GM11168 (cell line): Measurements from ENCODE around the gene NUB1.

Experiments
- in situ Hi-C: fragments of 300-500 bp; cut with MboI; formaldehyde crosslinking; loops from one replicate; pipeline ENCODE4 v1.12.0; 2022; ENCODE audit warnings: low sequenced_read_pairs; ENCODE audit not compliant: unreplicated experiment

Gene NUB1

GRCh38 chr7:151342102-151342646 is 562 bp downstream of the NUB1 start:
- in situ Hi-C loops = no loop called here

DNA sequence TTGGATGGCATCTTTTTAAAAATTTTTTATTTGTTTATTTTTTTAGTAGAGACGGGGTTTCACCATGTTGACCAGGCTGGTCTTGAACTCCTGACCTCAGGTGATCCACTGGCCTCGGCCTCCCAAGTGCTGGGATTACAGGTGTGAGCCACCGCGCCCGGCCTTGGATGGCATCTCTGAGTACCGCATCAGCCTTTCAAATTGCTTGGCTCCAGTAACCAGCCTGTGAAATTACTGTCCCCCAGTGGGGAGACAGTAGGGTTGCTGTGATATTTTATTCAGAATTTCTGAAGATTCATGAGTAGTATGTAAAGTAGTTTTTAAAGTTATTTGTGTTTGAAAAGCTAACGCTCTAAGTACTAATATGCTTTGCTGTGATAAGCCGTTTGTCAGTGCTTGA is 1.2 kb downstream of the NUB1 start:
- in situ Hi-C loops = no loop called here

DNA sequence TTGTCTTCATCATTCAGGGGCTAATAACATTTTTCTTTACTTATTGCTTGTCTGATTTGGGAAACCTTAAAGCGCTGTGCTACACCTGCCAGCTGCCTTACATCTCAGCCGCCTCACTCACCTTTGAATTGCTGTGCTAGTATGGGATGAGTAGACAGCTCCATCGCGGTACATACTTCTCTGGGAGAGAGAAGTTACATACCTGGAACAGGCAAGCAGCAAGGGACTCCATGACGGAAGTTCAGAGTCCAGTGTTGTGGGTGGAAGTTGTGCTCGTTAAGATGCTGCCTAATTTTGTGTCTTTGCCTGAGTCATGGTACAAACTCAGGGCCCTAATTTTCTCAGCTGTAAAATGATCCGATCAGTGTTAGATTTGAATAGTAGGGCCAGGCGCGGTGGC is 1.9 kb downstream of the NUB1 start:
- in situ Hi-C loops = no loop called here

DNA sequence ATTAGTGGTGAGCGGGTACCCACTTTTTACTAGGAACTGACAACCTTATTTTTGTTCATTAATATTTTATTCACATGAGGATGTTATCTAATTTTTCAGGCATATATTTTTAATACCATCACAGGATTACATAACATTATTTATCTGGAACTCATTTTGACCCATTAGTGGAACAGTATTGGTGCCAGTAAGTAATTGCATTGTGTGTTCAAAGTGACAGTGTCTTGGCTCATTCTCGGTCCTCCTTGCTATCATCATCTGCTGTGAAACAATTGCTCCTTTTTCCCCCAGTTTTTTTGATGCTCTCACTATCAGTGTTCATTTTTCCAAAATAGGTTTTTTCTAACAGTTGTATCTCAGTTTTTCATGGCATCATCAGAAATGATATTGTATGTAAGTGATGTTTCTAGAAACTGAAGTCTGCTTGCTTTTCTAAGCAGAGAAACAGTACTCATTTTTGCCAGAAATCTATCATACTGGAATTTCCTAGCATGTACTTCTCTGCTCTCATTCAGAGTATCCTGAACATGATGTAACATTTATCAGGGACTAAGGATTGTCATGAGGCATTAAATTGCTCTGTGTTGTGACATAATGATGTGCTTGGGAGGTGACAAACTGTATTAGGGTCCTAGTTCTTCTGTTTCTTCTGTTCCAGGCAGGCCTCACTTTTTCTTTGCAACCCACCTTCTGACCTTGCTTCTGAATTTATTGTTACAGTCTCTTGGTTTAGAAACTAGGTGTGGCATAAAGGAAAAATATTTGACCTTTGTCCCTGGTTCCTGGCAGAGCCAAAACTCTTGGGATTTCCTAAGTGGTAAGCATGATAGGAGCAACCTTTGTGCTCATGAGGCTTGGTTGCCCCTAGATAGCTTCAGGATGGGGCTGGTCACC is 4.2 kb downstream of the NUB1 start:
- in situ Hi-C loops = no loop called here

GRCh38 chr7:151346470-151346769 is 4.8 kb downstream of the NUB1 start:
- in situ Hi-C loops = no loop called here

GRCh38 chr7:151347200-151347599 is 5.6 kb downstream of the NUB1 start:
- in situ Hi-C loops = no loop called here

DNA sequence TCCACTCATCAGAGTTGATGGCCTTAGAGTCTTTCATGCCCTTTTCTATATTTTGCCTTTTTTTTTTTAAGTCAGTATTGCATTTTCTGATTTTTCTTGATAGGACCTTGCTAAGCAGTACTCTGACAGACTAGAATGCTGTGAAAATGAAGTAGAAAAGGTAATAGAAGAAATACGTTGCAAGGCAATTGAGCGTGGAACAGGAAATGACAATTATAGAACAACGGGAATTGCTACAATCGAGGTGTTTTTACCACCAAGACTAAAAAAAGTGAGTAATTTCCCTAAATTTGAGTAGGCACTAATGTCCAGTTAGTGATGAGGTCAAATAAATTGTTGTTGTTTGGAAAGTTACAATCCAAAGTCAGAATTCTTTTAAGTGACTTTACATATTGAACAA is 7.4 kb downstream of the NUB1 start:
- in situ Hi-C loops = no loop called here

DNA sequence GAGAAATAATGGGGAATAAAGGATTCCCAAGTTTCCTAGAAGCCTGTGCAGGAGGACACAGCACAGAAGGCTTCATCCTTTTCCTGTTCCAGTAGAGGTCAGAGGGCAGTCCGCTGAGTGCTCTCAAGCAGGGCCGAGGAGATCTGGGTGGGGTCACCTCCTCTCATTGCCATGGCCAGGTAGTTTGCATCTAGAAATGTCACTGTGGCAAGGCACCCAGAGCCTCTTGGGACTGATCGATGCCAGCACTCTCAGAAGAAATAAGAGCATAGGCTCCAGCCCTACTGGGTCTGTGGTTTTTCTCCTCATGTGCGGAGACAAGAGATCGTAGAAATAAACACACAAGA is 7.9 kb downstream of the NUB1 start:
- in situ Hi-C loops = no loop called here

- in situ Hi-C loops = loop anchor here (25.0 kb wide), 1 partner anchor 411 kb away; no protein-coding TSS in a partner anchor
Observed at GRCh38 chr7:151351027-151351426, 9.4 kb downstream of the NUB1 start.

DNA sequence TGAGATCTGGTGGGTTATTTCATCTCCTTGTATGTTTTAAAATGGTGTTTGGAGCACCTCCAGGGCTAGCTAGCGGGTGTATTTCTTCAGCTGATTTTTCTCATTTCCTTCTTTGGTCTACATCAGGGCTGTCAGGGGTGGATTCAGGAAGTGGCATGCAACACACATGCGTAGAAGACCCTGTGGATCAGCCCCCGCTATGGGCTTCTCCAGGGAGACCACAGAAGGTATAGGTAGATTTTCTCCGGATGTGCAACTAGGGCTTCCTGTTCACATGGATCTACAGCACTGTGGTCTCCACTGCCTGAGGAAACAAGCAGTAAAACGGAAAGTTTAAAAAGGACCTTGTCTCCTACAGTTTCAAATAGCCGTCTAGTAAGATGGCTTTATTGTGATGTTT is 10.4 kb downstream of the NUB1 start:
- in situ Hi-C loops = loop anchor here (25.0 kb wide), 1 partner anchor 410 kb away; no protein-coding TSS in a partner anchor

DNA sequence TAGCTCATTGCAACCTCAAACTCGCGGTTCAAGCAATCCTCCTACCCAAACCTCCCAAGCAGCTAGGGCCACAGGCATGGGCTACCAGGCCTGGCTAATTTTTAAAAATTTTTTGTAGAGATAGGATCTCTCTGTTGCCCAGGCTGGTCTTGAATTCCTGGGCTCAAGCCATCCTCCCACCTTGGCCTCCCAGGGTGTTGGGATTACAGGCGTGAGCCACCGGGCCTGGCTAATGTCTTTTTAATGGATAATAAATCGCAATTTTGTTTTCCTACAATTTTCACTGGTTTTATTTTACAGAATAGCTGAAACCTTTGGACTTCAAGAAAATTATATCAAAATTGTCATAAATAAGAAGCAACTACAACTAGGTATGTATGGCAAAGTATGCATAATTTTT is 10.9 kb downstream of the NUB1 start:
- in situ Hi-C loops = loop anchor here (25.0 kb wide), 1 partner anchor 410 kb away; no protein-coding TSS in a partner anchor

DNA sequence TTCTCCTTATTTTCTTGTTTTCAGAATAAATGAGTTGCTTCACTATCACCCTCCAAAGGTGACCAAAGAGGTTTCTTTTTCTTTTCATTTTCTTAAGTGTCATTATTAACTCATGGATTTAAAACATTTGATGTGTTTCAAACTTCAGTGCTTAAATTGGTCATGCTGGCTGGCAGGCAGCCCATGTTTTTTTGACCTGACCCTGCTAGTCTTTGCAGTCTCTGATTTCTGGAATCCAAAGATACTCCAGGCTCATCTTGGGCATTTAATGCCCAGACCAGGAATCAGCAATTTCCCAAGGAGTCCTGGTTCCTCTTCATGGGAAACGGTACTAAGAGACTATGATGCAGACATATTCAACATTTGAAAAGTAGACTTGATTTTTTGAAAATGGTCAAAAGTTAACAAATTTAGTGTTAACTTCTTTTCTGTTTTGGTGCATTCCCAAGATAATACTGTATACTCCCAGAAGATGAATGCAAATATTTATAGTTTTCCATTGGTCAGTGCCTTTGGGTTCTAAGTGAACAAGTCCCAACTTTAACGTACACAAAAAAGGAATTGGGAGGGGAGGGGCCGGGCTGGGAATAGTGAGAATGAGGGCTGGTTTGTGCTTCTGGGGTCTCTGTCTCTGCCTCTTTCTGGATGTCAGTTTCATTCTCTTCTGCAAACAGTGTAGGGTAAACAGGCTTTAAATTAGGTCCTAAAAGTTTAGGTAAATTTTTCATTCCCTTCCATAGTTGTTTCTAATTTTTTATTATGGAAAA is 19.8 kb downstream of the NUB1 start:
- in situ Hi-C loops = loop anchor here (25.0 kb wide), 1 partner anchor 401 kb away; no protein-coding TSS in a partner anchor

DNA sequence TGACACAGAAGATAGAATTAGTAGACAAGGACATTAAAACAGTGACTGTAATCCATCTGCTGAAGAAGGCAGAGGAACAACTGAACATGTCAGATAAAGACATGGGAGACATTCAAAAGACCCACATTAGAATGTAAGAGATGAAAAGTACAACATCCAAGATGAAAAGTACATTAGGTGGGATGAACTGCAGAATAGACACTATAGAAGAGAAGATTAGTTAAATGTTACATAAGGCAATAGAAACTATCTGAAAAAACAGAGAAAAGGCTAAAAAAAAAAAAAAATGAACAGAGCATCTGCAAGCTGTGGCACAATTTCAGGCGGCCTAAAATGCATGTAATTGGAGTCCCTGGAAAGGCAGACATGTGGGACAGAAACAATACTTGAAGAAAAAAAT is 21.6 kb downstream of the NUB1 start:
- in situ Hi-C loops = loop anchor here (25.0 kb wide), 1 partner anchor 399 kb away; no protein-coding TSS in a partner anchor

GRCh38 chr7:151366166-151366879 is 24.7 kb downstream of the NUB1 start:
- in situ Hi-C loops = loop anchor here (25.0 kb wide), 1 partner anchor 396 kb away; no protein-coding TSS in a partner anchor

GRCh38 chr7:151366880-151367222 is 25.2 kb downstream of the NUB1 start:
- in situ Hi-C loops = loop anchor here (25.0 kb wide), 1 partner anchor 395 kb away; no protein-coding TSS in a partner anchor

DNA sequence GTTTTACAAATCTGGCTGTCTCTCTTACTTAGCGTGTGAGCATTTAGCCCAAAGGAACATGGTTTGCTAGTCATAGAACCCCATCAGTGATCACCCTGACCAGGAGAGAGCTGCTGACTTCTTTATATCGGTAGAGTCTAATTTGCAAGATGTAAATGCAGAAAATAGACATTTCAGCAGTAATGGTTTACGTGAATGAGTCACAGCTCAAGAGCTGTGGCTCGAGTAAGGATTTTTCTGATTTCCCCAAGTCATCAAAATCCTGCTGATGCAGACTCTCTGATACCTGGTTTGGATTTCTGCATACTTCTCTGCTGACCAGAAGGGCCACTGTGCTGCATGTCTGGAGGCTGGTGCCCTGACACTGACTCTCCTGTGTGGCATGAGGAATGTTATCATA is 25.7 kb downstream of the NUB1 start:
- in situ Hi-C loops = loop anchor here (25.0 kb wide), 1 partner anchor 395 kb away; no protein-coding TSS in a partner anchor

- in situ Hi-C loops = loop anchor here (25.0 kb wide), 1 partner anchor 394 kb away; no protein-coding TSS in a partner anchor
Observed at GRCh38 chr7:151368136-151368571, 26.5 kb downstream of the NUB1 start.

DNA sequence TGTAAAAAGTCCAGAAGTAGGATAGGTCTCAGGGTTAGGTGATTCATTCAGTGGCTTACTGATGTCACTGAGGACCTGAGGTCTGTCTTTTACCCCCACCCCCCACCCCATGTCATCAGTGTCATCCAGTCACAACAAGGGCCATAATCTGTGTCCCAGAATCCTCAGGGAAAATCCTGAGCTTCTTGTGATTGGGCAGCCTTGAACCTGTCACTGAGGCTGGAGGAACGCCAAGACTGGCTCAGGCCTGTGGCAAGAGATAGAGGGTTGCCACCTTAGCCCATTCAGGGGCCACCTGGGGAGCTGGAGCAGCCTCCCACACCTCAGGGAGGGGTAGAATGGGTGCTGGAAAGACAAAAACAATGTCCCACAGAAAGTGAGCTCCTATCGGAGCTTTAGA is 29.7 kb downstream of the NUB1 start:
- in situ Hi-C loops = loop anchor here (5.0 to 25.0 kb wide), 2 partner anchors 61 to 391 kb away; no protein-coding TSS in a partner anchor

- in situ Hi-C loops = loop anchor here (5.0 to 25.0 kb wide), 2 partner anchors 60 to 390 kb away; no protein-coding TSS in a partner anchor
Observed at GRCh38 chr7:151372612-151373265, 31.1 kb downstream of the NUB1 start.
